Measurements from ENCODE around the gene LAMTOR4.

GRCh38 chr7:100163871-100164270, 15.2 kb downstream of the LAMTOR4 start:
- TF ChIP-seq CTCF (IDR thresholded peaks at IDR 0.05) (no peak), POLR2A (IDR thresholded peaks at IDR 0.05) (no peak)
